Hematopoietic multipotent progenitor cell treated with erythropoietin and hydrocortisone succinate and interleukin-3 and kit ligand, for 8 days (in vitro differentiated cells): ENCODE results near the gene IRGQ.
A peak's percentile ranks its signal among the peaks of the same experiment; 100 is the strongest.
"Not testable (repeated sequence)": the region's sequence is repeated elsewhere in the genome, so short reads cannot be mapped to it uniquely, and the experiment has no call there.

ENCODE experiments used
- DNase-seq: peaks from one replicate; pipeline ENCODE4 v3.0.0-alpha.2; 2015

IRGQ gene

DNA sequence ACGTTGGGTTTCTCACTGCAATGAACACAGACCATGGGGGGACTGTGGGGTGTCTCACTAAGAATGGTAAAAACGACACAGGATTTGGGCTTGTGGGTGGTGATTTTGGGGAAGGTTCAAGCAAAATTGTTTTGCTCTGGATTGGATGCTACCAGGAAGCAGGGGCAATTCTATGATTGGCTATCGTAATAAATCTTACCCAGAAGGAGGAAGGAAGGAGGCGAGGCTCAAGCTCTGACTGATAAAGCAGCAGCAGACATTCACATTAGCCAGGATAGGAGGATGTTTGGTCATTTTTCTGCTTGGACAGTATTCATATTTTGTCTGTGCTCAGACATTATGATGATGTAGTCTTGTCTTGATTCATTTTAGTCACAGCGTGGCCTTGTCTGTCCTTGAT, 1.9 kb upstream of the IRGQ start:
- no peak for DNase-seq

DNA sequence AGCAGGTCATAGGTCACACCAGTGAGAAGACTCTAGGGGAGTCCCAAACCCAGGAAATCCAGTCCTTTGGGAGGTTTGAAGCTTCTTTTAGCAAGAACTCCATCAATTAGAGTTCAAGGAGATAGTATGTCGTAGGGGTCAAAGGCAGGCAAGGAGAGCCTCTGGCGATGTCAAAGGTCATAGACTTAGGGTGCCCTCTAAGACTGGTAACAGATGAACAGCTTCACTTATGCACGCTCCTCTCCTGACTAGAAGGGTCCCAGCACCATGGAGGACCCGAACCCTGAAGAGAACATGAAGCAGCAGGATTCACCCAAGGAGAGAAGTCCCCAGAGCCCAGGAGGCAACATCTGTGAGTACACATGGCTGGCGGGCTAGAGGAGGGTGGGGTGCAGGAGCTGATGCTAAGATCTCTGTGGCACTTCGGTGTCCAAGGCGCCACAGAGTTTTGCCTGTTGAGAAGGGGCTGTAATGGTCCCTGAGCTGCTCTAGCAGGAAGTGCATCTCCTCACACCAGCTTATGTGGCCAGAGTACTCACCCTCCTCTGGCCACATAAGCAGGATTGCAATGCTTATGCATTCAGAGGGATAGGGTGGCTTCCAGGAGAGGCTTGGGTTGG, 1.0 kb upstream of the IRGQ start:
- no peak for DNase-seq

DNA sequence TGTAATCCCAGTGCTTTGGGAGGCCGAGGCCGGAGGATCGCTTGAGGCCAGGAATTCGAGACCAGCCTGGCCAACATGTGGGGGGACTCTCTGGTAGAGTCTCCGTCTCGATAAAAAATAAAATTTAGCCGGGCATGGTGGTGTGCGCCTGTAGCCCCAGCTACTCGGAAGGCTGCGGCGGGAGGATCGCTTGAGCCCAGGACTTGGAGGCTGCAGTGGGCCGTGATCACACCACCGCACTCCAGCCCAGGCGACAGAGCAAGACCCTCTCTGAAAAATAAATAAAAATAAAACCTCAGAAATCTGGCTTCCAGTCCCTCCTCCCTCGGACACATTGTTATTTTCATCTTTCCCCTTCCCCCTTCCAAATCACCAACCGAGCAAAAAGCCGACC, 332 bp downstream of the IRGQ start:
- no peak for DNase-seq

- DNase-seq: peak; percentile 75
Measured at GRCh38 chr19:43594710-43595604, 977 bp downstream of the IRGQ start.

- no peak for DNase-seq
Measured at GRCh38 chr19:43594081-43594697, 1.7 kb downstream of the IRGQ start.

GRCh38 chr19:43592800-43593350, 3.1 kb downstream of the IRGQ start:
- DNase-seq: no peak

DNA sequence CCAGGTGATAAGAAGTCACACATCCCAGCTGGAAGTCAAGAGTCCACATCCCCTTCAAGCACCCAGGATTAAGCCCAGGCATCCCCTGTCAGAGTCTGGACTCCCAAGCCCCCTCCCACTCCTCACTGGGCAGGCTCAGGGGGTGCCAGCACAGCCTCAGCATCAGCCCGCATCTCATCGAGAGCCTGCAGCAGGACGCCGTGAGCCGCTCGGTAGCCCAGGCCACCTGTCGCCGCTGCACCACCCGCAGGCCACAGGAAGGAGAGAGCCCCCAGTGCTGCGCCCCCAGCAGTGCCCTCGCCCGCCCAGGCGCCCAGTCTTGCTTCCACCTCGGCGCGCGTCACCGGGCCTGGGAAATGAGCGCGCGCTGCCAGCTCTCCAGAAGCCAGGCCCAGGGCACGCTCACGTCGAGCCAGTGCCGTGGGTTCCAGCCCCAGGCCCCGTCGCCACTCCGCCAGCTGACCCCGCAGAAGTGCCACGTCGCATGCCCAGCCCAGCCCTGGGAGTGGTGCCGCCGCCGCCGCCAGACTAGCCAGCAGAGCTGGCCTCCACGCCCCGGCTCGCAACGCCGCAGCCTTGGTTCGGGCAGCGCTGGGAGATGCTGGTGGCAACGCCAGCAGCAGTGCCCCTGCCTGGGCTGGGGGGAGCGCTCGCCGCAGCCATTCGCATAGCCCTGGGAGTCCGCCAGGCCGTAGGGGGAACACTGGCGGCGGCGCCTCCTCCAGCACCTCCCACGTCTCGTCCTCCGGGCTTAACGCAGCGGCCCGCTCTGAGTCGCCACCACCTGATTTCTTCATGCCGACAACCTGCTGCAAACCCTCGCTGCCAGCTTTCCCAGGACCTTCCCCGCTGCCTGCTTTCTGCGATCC, 3.8 kb downstream of the IRGQ start:
- DNase-seq: no peak

DNA sequence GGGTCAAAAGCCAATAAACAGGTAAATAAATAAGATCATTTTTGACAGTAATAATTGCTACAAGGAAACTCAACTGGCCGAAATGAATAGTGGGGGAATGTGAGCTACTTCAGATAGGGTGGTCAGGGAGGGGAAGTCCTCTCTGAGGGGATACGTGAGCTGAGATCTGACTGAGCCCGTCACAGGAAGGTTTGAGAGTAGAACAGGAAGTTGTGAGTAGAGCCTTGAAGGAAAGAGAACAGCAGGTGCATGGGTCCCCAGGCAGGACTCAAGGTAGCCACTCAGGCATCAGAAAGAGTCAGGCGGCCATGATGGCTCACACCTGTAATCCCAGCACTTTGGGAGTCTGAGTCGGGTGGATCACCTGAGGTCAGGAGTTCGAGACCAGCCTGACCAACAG, 6.3 kb downstream of the IRGQ start:
- DNase-seq: no peak

DNA sequence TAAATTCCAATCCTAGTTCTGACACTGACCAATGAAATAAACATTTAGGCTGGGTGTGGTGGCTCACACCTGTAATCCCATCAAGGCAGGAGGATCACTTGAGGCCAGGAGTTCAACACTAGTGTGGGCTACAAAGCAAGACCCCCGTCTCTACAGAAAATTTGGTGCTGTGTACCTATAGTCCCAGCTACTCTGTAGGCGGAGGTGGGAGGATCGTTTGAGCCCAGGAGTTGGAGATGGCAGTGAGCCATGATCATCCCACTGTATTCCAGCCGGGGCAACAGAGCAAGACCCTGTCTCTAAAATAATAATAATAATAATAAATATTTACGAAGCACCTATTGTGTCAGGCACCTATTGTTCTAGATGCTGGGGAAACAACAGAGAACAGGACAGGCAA, 6.7 kb downstream of the IRGQ start:
- no peak for DNase-seq

DNA sequence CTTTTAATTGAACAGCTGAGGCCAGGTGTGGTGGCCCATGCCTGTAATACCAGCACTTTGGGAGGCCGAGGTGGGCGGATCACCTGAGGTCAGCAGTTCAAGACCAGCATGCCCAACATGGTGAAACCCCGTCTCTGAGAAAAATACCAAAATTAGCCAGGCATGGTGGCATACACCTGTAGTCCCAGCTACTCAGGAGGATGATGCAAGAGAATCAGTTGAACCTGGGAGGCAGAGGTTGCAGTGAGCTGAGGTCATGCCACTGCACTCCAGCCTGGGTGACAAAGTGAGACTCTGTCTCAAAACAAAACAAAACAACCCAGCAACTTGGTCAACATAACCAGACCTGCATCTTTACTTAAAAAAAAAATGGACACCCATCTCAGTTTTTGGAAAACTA, 8.9 kb downstream of the IRGQ start:
- not testable (repeated sequence) for DNase-seq

- DNase-seq: peak; percentile 51
Measured at GRCh38 chr19:43586346-43586745, 9.6 kb downstream of the IRGQ start.

DNA sequence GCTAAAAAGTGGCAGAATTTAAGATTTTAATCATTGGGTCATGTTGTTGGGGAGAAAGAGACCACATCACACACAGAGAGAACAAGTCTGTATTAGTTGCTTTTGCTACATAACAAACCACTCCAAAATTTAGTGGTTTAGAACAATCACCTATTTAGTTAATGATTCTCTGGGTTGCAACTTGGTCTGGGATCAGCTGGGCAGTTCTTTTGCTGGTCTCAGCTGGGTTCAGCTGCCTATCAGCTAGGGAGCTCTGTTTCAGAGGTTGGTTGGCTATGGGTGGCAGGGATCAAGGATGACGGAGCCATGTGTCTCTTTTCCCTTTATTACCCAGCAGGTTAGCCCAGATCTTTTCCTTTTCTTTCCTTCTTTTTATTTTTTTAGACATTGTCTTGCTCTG, 11.4 kb downstream of the IRGQ start:
- no peak for DNase-seq

- DNase-seq: no peak
Measured at GRCh38 chr19:43582495-43582894, 13.4 kb downstream of the IRGQ start.

GRCh38 chr19:43581467-43581866, 14.5 kb downstream of the IRGQ start:
- peak; percentile 55 for DNase-seq

DNA sequence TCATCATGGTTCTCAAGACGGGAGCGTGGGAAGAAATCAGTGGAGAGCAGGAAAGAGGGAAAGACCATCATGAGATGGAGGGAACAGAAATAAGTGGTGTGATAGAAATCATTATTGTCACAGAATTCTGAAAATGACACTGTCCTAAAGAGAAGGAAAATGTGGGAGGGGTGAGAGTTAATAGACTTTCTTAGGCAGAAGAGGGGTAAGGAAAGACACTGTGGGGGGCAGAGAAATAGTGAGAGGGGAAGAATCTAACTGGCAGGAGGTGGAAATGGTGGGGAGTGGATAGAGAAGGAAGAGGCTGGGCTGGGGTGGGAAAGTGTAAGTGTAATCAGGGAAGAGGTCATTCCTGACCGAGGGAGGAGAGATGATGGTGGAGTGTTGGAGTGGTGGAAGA, 17.1 kb downstream of the IRGQ start:
- no peak for DNase-seq

DNA sequence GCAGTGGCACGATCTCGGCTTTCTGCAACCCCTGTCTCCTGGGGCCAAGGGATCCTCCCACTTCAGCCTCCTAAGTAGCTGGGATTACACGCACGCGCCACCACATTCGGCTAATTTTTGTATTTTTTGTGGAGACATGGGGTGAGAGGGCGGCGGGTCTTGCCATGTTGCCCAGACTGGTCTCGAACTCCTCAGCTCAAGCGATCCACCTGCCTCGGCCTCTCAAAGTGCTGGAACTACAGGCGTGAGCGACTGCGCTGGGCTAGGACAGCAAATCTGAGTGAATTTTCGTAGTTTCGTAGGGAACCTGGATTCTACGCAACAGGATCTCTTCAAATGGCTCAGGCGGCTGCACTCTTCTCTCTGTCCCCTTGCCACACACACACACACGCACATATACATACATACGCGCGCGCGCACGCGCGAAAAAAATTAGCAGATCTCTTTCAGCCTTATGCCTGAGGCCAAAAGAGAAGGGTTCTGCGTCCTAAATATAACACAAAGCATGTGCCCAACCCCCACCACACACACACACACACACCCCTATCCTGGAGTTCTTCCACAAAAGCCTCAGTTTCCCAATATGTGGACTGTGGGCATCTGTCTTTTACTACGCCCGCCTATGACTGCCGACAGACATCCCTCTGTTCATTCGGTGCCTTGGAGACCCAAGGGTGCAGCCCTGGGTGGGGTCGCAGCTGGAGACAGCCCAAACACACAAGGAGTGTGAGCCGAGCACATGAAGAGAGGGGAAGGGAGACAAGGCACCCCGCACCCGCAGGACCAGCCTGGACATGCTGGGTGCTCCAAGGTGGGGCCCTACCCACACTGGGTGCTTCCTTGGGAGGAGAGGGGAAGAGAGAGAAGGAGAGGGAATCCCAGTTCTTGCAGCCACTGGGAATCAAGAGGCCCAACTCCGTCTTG, 19.7 kb downstream of the IRGQ start:
- DNase-seq: no peak

DNA sequence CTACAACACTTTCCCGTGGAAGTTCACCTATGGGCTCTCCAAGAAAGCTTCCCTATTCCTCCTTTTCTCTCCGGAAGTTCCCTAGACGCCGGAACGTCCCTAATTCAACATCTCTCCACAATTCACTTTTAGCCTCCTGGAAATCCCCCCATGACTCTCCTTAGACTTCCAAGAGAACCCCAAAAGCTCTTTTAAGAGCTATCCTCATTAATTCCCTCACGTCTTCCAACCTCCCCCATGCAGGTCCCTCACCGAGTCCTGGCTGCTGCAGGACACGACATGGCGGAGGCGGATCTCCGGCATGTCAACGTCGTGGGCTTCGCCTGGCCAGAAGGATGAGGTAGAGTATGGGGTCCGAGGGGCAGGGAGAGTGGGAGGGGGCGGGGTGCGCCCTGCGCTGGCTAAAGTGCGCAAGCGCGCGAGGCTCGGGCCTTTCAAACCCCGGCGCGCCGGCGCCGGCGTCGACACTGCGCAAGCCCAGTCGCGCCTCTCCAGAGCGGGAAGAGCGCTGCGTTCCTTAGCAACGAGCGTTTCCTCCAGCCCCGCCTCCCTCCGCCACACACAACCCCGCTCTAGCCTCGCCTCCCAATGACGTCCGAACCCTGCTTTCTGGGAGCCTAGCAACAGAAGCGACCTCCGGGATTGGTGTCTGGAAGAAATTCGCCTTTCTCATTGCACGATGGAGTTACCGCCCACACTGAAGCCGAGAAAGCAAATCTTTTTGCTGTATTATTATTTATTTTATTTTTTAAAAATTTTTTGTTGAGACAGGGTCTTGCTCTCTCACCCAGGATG, 20.6 kb downstream of the IRGQ start, which contains the start of the genes PINLYP and XRCC1:
PINLYP (plus strand) TSS at position 646 of the 795 bp plus-strand sequence. CDS start 1,391 bp downstream, outside the sequence.
XRCC1 (minus strand) TSS at position 372 of the 795 bp plus-strand sequence; CDS start at position 303, 69 bp downstream.
- DNase-seq: peak; percentile 99

DNA sequence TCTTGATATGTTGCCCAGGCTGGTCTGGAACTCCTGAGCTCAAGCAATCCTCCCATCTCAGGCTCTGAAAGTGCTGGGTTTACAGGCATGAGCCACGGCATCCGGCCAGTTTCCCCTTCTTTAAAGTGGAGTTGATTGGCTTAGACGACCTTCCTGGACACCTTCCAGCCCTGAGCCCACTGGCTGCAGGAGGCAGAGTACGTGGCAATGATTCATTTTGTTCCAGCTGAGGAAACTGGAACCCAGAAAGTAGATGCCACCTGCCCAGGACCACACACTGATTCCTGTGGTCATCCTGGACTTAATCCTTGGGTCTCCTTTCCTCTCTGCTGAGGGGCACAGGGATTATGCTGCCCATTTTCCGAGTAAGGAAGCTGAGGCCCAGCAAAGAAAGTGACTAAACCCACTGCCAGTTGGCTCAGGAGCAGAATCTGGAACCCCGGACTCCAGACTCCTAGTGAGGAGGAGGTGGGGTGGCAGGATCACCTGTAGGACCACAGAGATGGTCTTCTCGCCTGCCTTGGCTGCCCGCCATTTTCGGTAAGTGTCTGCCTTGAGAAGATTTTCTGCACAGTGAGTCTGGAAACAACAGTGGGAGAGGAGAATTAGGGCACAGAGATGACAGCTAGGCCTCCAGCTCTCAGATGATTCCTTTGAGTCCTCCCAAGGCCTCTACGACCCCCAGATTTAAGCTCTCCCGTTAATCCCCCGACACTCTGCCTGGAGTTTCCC, 21.3 kb downstream of the IRGQ start:
- no peak for DNase-seq

DNA sequence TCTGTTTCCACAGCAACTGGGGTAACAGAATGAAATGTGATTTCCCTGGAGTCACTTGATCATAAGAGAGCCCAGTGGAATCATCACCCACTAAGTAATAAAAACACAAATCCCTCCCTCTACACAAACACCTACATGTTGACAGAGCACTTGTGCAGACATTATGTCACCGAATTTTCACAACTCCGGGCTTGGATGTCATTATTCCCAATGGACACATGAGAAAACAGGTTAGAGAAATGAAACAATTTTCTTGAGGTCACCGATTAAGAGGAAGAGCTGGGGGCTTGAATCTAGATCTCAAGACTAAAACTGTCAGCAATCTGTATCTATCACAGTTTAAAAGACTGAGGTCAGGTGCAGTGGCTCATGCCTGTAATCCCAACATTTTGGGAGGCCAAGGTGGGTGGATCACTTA, 23.8 kb downstream of the IRGQ start:
- no peak for DNase-seq
